ENCODE results near the gene HSPB2. TPM values are rescaled to one million over a fixed set of nuclear protein-coding genes. Genes with fewer than 3 reads are reported as not detected.

HSPB2 gene
- total and polyA plus RNA-seq, 8 donors: 0.37 to 5.1 (median 3.0) TPM; not detected in 4

DNA sequence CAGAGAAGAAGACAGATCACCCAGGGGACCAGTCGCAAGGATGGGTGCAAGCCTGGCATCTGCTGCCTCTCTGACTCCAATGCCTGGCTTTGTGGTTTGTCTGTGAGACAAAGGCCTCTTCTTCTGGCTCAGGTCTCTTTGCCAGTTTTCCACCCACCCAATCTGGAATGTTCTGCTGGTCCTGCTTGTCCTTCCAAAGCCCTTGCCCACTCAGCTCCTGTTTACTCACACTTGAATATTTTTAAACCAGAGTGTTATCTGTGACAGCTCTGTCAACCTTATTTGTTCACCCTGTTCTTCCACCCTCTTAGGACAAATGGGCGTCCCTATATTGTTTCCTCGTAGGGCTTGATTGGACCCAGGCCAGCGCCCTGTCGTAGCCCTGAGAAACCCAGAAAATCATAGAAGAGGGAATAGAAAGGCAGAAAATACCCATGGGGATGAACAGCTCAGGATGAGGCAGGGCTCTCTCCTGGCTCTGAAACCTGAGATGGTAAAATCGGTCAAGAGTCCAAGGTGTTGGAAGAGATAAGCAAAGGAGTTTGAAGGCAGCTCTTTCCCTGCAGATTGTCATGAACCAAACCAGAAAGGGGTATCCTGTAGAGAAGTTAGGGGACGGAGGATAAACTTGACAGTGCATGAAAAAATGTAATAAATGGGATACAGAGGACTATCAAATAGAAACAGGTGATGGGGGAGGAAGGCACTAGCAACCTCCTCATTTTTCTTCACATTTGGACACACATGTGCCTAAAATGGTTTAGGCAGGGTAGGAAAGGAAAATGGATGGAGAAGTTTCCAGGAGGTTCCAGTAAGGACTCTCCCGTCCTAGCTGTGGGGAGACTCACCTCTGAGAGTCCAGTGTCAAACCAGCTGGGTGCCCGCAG lies 1.6 kb upstream of the HSPB2 start:
- Histone ChIP-seq H3K27ac (peak overlapping the region; percentile 19 to 94 (median 85)), H3K4me1 (peaks cover 0 to 38% (median 13%) of the 10 kb centered on the region in 4 donors), H3K9me3 (no peaks in the 10 kb centered on the region), H3K36me3 (peaks cover 0 to 13% (median 0%) of the 10 kb centered on the region in 4 donors), H3K27me3 (peaks cover 0 to 19% (median 10%) of the 10 kb centered on the region in 3 donors), H3K4me3 (peak overlapping the region; percentile 46 to 57 (median 51))
- intact Hi-C loops (cut with DNase I; ENCODE audit: low total_unique reads): no loop called here
- TF ChIP-seq, protein P1, sequence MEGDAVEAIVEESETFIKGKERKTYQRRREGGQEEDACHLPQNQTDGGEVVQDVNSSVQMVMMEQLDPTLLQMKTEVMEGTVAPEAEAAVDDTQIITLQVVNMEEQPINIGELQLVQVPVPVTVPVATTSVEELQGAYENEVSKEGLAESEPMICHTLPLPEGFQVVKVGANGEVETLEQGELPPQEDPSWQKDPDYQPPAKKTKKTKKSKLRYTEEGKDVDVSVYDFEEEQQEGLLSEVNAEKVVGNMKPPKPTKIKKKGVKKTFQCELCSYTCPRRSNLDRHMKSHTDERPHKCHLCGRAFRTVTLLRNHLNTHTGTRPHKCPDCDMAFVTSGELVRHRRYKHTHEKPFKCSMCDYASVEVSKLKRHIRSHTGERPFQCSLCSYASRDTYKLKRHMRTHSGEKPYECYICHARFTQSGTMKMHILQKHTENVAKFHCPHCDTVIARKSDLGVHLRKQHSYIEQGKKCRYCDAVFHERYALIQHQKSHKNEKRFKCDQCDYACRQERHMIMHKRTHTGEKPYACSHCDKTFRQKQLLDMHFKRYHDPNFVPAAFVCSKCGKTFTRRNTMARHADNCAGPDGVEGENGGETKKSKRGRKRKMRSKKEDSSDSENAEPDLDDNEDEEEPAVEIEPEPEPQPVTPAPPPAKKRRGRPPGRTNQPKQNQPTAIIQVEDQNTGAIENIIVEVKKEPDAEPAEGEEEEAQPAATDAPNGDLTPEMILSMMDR (IDR thresholded peaks at IDR 0.05): no peak
- no peak for DNase-seq
- WGBS, 5 donors: 43 to 57% (median 50%) methylated on average over 9 of the region's 9 CpGs

DNA sequence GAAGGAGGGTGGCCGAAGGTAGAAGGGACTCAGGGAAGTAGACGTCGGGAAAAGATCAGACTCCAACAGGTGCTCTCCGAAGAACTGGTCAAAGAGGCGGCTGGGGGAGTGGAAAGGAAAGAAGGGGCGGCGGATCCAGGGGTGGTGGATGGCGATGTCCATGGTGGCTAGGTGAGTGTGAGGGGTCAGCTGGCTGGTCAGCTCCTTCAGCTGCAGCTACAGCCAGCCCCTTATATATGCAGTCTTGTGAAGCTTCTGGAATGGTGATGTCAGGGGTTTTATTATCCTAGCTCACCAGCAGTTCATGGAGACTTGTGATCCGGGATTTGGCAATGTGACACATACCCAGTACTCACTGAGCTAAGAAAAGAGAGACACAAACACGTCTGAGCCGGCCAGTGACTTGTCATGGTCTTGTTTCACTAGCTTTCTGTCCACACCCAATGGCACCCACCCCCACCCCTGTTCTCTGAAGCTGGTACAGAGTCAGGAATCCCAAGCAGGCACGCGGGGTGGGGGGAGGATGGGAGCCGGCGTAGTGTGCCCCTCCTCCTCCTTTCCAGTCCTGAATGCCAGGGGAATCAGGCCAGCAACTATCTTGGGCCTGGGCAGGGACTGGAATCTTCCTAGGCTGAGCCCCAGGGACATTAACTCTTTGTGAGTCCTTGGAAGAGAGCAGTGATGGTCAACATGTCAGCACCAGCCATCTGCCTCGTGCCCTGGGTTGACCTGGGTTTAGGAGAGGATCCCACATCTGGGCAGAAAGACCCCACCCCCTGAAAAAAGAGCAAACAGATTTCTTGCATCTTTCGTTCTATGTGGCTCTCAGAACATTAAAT lies 752 bp upstream of the HSPB2 start, which contains the start of gene CRYAB:
TSS of gene CRYAB (minus strand) at position 208 of the 839 bp plus-strand sequence. CDS start at position 162, 46 bp downstream.
- peaks cover 0 to 38% (median 13%) of the 10 kb centered on the region in 4 donors for H3K4me1 ChIP-seq
- intact Hi-C loops (cut with DNase I; ENCODE audit: low total_unique reads): no loop called here
- no peaks in the 10 kb centered on the region for H3K9me3 ChIP-seq
- H3K27ac ChIP-seq: peak within 1 kb of the TSS; percentile 31 to 94 (median 85)
- WGBS, 5 donors: 35 to 52% (median 49%) methylated on average over 15 to 17 of the region's 17 CpGs
- H3K27me3 ChIP-seq: peaks cover 0 to 19% (median 10%) of the 10 kb centered on the region in 3 donors
- TF ChIP-seq, protein P1 (IDR thresholded peaks at IDR 0.05): no peak
- TF ChIP-seq POLR2A (IDR thresholded peaks at IDR 0.05) (peak in 1 of 4 donors; percentile 58), POLR2AphosphoS5 (IDR thresholded peaks at IDR 0.05) (peak; percentile 52 to 80 (median 66))
- peak; percentile 39 to 88 for DNase-seq
- H3K4me3 ChIP-seq: peak within 1 kb of the TSS; percentile 46 to 57 (median 51)
- peaks cover 0 to 13% (median 0%) of the 10 kb centered on the region in 4 donors for H3K36me3 ChIP-seq

DNA sequence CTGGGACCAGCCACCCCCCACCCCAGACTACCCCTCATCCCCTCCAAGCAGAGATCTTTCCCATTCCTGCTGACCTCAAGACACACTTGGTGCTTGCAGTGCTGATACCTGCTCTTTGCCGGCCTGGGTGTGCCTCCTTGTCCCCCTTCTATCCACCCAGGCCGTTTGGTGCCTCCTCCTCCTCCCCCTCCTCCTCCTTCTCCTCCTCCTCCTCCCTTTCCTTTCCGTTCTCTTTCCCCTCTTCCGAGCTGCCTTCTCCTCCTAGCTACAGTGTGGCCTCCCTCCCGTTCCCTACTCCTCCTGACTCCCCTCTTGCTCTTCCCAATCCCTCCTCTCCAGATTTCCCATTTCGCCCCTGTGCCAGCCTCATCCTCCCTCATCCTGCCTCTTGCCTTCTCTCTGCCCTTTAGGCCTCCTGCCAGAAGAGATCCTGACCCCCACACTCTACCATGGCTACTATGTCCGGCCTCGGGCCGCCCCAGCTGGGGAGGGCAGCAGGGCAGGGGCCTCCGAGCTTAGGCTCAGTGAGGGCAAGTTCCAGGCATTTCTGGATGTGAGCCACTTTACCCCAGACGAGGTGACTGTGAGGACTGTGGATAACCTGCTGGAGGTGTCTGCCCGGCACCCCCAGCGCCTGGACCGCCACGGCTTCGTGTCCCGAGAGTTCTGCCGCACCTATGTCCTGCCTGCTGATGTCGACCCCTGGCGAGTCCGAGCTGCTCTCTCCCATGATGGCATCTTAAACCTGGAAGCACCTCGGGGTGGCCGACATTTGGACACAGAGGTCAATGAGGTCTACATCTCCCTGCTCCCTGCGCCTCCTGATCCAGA lies 712 bp downstream of the HSPB2 start:
- Histone ChIP-seq H3K27ac (peak overlapping the region; percentile 49 to 94 (median 85)), H3K9me3 (no peaks in the 10 kb centered on the region), H3K36me3 (peaks cover 0 to 6% (median 0%) of the 10 kb centered on the region in 4 donors), H3K27me3 (peaks cover 0 to 19% (median 10%) of the 10 kb centered on the region in 3 donors), H3K4me3 (peak overlapping the region; percentile 46 to 57 (median 51)), H3K4me1 (peaks cover 0 to 43% (median 16%) of the 10 kb centered on the region in 4 donors)
- intact Hi-C loops (cut with DNase I; ENCODE audit: low total_unique reads): no loop called here
- 57 to 76% (median 73%) methylated on average over 21 to 24 of the region's 24 CpGs for WGBS, 5 donors
- TF ChIP-seq POLR2A (IDR thresholded peaks at IDR 0.05) (no peak), EP300 (IDR thresholded peaks at IDR 0.05) (no peak), POLR2AphosphoS5 (IDR thresholded peaks at IDR 0.05) (no peak)
- TF ChIP-seq, protein P1 (IDR thresholded peaks at IDR 0.05): no peak
- DNase-seq: peak in 1 of 2 donors; percentile 48
